ENCODE measurements around the gene KIF7.

GRCh38 chr15:89630974-89631901, 24.0 kb downstream of the KIF7 start:
- TF ChIP-seq, protein P1, sequence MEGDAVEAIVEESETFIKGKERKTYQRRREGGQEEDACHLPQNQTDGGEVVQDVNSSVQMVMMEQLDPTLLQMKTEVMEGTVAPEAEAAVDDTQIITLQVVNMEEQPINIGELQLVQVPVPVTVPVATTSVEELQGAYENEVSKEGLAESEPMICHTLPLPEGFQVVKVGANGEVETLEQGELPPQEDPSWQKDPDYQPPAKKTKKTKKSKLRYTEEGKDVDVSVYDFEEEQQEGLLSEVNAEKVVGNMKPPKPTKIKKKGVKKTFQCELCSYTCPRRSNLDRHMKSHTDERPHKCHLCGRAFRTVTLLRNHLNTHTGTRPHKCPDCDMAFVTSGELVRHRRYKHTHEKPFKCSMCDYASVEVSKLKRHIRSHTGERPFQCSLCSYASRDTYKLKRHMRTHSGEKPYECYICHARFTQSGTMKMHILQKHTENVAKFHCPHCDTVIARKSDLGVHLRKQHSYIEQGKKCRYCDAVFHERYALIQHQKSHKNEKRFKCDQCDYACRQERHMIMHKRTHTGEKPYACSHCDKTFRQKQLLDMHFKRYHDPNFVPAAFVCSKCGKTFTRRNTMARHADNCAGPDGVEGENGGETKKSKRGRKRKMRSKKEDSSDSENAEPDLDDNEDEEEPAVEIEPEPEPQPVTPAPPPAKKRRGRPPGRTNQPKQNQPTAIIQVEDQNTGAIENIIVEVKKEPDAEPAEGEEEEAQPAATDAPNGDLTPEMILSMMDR (optimal IDR thresholded peaks at IDR 0.05 in 1 of 3, IDR thresholded peaks at IDR 0.05 in 1 of 3, conservative IDR thresholded peaks at IDR 0.05 in 1 of 3; ENCODE audit: extremely low read depth in 1 of 3, insufficient read depth in 2 of 3, low read length in 3 of 3): no peak
- TF ChIP-seq EZH2 (IDR thresholded peaks at IDR 0.05; ENCODE audit: low read length): no peak

All from keratinocyte (primary cell).